Retina (tissue), 1 donor: ENCODE results near the gene POU2AF1.

ENCODE experiments used
- DNase-seq: peaks from one replicate; pipeline ENCODE4 v3.0.0-alpha.2; 2016

The POU2AF1 gene

DNA sequence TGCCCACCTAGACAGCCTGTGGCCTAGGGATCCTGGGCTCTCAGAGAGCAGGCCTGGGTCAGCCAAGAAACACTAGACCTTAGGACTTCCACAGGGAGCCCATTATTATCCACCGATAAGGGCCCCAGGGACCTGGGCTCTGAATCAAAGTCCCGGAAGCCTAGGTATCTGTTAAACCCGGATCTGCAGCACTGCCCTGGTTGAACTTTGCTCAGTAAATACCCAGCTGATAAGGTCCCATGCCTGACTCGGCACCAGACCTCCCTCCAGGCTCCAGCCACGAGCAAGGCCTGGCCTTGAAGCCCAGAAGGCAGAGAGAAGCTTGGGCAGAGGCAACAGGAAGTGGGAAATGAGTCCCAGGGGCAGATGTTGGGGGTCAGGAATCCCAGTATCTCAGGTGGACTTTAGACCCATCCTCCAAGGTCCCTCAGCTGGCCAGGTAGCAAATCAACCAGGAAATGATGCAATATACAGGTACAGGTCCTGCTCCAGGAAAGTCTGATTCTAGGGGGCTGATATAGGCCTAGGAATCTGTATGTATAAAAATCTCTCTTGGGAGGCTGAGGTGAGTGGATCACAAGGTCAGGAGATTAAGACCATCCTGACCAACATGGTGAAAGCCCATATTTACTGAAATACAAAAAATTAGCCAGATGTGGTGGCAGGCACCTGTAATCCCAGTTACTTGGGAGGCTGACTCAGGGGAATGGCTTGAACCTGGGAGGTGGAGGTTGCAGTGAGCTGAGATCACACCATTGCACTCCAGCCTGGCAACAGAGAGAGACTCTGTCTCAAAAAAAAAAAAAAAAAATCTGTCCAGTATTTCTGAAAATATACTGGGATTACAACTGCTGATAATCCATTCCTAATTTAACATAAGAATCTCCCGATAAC is 18.7 kb downstream of the POU2AF1 start:
- no peak for DNase-seq

DNA sequence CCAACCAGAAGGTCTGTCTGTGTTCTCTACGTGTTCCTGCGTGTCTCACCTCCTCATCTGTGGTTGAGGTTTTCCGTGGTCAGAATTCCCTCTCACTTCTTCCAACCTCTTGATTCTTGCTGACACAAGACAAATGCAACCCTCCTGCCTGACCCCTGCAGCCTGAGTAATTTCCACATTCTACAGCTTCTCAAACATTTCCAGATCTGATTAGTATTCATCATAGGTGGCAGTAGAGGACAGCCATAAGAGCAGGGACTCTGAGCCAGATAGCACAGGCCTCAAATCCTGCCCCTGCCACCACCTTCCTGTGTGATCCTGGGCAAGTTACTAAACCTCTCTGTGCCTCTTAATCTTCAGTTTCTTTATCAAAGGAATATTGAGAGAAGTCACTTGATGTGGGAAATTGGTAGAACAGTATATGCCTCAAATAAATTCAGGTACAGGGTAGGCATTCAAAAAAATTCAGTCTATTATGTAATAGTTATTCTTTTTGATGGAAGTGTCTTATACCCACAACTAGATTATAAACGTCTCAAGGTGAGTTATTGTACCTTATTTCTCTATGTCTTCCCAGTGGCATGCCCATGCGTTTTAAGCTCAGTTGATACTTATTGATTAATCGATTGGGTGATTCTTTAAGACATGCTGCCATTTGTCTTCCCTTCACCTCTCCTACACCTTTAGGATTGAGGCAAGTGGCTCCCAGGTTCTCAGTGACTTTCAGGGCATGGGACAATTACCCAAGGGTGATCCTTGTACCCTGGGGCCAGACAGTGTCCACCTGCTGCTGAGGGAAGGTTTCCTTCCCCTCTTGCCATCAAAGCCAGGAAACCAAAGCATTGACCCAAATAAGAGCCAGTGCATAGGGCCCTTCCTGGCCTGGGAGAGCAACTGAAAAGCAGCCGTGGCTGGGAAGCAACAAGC is 19.6 kb downstream of the POU2AF1 start:
- DNase-seq, result no peak

DNA sequence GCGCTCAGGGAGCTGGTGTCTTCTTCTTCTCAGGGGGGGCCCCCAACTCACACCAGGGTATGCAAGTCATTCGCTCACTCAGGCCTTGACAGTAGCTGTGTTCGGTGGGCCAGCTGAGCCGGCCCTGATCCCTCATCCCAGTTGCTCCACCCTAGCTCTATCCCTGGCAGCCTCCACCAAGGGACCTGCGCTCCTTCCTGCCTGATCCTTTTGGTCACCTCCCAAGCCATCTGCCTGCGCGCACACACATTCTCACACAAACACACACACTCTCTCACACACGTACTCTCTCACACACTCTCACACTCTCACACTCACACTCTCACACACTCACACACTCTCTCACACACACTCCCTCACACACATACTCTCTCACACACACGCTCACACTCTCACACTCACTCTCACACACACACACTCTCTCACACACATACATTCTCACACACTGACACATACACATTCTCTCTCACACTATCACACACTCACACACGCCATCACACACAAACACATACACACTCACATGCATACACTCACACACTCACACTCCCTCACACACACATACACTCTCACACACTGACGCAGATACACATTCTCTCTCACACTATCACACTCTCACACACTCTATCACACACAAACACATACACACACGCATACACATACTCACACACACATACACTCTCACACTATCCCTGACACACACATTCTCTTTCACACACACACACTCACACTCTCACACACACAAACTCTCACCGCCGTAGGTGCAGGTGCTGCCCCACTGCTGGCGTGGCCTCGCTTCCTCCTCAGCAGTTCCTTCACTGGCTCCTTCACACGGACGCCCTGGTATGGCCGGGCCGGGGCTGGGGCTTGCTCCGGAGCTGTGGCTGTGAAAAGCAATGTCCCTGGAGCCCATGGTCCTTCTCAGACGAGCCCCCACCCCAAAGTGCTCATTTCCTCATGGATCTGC is 20.8 kb downstream of the POU2AF1 start:
- DNase-seq, result no peak

DNA sequence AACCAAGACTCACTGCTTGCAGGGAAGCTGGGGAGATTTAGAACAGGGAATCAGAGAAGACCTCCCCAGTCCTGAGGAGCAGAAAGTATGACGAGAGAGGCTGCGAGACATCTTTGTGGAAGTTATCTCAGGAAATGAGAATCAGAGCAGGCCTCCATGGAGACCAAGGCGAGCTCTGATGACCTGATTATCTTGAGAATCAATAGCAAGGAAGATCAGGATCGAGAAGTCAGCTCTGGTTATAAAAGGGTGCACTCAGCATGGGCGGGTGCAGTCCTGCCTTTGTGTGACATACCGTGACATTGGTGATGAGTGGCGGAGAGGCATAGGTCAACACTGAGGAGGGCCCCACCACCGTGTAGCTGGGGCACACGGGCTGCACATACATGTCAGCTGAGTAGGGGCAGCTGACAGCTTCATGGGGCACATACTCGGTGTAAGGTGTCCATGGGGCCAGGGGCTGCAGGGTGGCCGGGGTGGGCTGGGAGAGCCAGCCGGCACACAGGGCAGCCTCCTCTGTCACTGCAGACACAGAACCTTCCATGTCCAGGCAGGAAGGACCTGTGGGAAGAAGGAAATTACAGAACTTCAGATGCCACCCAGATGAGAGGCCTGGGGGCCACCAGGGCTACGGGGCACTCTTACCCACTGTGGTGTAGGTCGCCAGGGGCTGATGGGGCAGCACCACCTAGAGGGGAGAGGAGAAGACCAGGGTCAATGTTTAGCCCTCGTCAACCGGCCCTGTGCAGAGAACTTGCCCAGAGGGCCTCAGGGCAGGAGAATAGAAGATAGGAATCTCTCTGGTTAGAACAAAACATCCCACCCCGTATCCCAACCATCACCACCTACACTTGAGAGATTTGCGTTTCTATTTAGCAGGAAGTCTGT is 21.7 kb downstream of the POU2AF1 start:
- DNase-seq, result no peak

DNA sequence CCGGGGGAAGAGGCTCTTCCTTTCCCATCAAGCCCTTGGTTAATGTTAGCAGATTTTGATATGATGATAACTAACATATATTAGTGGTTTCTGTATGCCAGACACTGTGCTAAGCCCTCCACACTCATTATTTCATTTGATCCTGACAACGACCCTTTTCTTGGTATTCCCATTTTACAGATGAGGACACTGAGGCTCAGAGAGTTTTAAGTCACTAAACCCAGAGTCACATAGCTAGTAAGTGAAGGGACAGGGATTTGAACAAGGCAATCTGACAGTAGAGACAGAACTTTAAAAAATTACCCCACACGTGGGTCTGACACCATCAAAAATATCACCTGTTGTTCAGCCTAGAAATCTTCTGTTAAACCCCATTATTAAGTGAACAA is 22.4 kb downstream of the POU2AF1 start:
- no peak for DNase-seq

DNA sequence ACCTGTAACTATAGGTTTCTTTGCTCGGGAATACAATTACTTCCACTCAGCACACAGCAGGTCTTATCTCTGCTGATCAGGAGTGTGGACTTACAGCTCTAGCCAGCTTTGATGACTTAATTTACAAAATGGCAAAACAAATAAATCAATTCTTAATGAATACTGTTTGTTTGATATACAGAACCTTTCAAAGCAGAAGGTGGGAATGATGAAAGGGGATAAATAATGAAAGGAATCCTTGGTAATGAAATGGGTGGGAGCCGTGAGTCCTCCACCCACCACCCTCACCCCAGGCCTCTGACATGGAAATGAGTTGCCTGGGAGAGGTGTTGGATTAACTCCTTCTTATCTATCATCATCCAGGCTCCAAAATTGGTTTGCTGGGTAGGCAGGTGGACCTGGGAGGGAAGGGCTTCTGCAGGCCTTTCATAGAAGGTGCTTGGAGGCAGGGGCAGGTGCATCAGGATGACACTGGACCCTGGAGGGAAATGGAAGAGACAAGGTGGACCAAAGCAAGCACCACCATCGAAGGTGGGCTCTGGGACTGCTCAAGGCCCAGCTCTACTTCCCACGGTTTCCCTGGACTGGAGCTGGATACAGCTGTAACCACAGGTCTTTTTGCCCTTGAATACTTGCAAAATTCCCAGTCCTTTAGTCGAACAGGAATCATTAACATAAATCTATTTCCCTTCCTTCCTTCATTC is 23.0 kb downstream of the POU2AF1 start:
- DNase-seq, result no peak

DNA sequence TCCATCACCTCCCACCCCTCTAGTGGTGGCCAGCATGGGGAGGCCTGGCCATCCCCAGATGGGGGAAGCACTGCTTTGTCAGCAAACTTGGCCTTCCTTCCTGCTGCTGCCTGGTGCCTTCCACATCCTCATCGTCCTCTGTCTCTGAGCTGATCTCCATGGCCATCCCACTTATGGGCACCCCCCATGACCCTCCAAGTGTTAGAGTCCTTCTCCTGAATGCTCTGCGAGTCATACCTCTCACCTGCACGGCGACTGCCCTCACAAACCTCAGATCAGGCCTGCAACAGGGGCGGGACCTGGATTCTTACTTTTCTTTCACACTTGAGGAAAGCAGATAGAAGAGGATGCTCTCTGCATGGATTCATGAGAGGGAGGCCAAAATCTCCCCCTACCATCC is 24.0 kb downstream of the POU2AF1 start:
- DNase-seq, result no peak

DNA sequence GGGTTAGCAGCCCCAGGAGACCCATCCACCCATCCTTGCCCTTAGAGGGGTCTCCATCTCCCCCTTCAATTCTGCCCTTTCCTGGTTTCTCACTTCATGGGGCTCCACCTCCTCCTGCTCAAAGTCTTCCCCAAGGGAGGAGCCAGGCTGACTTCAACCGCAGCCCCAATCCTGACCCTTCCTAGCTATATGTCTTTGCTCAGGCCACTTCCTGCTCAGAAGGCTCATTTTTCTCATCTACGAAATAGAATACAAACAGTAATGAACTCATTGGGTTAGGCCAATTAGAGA is 24.5 kb downstream of the POU2AF1 start:
- no peak for DNase-seq

DNA sequence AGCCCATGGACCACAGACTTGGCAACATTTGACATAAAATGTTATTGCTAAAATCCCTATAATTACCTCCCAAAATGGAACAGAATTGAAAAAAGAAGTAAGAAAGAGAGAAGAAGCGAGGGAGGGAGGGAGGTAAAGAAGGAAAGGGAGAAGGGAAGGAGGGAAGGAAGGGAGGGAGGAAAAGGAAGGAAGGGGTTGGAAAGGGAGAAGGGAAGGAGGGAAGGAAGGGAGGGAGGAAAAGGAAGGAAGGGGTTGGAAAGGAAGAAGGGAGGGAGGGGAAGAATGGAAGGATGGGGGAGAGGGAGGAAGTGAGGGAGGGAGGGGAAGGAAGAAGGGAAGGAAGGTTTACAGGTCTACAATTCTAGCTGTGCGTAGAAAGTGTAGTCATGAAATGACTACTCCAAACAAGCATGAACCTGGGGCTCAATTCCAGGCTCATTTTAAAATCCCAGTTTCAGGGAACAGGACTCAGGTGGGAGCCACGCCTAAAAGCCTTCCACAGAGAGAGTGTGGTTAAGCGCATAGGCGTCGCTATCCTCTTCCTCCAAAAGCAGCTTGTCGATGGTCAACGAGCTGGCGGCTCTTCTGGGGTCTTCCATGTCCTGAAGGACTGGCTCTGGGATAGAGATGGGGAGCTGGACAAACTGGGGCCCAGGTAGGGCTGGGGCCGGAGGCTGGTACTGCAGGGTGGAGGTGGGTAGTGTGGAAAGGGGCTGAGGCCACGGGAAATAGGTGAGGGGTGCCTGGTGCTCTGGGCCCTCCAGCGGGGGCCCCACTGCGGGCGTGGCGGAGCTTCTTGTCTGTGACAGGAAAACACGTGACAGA is 25.1 kb downstream of the POU2AF1 start:
- no peak for DNase-seq

DNA sequence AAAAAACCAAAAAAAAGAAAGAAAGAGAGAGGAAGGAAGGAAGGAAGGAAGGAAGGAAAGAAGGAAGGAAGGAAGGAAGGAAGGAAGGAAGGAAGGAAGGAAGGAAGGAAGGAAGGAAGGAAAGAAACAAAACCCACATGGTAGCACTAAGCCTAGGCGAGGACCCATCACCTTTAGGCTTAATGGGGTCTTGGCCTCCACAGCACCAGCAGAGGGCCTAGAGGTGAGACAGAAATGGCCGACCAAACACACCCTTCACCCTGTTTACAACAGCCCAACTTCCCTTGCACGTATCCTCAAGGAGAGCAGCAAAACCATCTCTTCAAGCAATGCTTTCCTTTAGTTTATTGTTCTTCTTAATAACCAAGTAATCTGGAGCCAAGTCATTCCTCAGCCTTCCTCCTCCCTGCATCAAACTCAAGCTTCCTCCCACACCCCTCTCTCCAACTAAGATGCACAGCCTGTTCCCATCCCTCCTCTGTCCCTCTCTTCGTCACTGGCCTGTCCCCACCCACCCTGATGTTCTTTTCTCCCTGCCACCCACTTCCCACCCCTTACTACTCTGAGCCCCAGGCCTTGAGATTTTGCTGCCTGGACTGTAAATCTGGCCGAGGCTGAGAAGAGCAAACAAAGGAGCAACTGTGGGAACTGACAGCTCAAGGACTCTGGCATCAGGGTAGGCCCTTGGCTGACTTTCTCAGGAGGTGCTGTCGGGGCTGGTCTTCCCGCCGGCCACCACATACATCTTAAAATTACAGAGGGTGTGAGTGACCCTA is 26.0 kb downstream of the POU2AF1 start:
- no peak for DNase-seq

DNA sequence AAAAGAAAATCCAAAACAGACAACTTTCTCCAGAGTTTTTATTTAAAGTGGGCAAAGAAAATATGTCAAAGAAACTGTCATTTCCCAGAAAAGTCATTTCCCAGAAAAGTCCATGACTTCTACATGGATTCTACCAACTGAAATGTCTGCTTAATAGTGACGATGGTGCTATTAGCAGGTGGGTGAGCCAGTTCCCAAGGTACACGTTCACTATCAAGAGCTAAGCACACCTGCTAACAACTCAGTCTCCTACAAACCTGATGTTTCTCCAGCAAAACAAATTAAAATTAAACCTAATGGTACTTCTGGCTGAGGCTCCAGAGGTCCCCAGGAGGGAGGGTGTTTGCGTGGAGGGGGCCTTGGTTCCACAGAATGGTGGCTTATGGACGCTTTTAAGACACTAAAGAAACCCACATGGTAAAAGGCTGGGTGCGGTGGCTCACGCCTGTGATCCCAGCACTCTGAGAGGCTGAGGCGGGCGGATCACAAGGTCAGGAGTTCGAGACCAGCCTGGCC is 26.8 kb downstream of the POU2AF1 start:
- DNase-seq, result no peak

DNA sequence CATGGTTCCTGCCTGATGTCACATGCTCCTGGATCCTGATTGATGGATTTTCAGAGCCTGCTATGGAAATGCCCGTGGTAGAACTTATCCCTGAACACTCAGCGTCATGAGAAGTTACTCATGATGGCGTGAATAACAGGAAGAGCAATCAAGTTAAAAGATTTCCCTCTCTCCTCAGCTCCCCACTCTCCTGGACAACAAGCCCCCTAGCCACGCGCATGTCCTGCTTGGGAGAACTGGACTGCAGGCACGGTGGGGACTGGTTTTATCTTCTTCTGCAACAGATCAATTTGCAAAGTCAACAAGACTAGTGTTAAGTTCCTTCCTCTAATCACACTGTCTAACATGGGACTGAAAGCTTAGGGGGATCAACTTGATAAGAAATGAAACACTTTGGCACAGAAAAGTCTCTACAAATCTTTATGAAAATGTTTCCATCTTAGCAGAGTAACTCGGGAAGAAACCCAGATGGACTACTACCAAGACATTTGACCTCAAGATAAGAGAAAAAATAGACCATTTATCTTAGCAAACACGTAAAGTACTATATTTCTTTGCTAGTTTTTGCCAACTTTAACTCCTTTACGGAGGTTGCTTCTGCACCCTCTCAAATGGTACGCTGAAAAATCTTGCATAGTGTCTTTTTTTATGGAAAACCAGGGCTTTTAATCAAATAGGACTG is 27.6 kb downstream of the POU2AF1 start:
- DNase-seq, result no peak

DNA sequence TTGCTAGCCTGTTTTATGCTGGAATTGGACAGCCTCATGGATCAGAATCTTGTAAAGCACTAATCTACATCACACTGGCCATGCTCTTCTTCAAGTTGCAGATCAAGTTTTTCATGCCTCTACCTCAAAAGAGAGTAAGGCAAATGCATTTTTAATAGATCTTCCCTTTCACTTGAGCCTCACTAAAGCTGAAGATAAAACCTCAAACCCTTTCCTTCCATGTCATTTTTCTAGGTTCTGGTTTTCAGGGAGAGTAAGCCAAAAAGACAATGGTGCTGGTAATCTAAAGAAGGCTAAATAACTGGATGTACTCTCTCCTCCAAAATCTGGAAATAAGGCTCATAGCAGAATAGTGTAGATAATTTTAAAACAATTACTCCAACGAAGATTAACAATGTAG is 28.3 kb downstream of the POU2AF1 start:
- no peak for DNase-seq

DNA sequence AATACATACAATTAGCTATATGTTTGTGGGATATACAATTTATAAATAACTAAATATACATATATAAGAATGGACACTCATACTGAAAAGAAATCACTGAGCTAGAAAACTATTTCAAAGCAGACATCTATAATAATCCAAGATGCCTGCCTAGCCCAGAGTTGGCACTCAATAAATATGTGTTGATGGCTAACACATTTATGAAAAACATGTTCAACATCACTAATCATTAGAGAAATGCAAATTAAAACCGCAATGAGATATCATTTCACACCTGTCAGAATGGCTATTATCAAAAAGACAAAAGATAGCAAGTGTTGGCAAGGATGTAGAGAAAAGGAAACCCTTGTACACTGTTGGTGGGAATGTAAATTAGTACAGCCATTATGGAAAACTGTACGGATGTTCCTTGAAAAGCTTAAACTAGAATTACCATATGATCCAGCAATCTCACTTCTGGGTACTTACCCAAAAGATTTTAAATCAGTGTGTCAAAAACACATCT is 29.8 kb downstream of the POU2AF1 start:
- no peak for DNase-seq

DNA sequence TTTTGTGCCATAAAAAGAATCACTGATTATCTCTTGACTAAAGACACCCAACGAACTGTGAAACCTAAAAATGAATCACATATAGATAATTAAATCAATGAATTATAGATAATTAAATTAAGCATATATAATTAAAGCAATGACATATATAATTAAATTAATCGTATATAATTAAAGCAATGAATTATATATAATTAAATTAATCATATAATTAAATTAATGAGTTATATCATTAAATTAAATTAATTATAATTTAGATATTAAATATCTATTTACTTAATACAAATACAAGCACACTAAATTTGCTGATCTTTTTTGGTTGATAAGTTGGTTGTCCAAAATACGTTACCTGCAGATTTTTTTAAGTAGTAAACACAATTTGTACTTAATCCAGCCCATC is 30.9 kb downstream of the POU2AF1 start:
- DNase-seq, result no peak

DNA sequence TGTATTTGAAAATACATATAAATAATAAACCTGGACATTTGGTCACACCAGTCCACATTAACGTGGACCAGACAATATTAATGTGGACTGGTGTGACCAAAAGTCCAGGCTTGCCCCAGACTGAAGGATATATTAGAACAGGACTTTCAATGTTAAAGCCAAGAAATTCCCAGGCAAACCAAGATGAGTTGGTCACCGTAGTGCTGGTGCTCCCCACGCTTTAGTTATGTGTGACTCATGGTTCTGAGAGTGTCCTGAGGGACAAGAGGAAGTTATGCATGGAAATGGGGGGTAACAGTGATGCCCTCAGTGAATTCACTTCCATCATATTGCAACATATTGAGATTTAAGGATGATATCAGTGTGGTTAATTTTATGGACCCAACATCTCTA is 31.4 kb downstream of the POU2AF1 start:
- DNase-seq, result no peak

DNA sequence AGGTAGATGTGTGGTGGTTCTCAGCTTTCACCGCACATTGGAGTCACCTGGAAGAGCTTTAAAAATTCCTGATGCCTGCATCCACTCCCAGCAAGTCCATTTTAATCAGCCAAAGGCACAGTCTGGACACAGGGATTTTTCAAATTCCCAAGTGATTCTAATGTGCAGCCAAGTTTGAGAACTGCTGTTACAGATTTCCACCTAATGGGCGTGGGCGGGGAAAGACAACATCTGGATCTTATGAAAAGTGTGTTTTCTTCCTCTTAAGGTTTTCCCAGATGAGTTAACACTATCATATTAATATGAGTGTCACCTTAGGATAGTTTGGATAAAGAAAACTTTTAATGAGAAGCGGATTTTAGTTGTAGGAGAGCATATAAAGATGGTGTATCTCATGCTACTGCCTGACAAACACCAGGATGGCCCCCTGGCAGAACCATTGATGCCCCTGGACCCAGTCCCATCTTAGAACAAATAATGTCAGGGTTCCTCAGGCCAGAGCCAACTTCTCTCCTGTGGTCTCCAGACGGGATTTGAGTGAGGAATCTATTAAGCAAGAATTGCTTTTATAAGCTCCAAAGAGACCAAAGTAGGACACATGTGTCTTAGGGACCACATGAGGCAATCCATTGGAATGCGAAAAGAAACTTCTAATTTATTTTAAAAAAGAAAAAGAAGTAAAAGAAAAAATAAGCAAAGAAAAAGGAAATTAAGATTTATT is 31.9 kb downstream of the POU2AF1 start:
- no peak for DNase-seq

DNA sequence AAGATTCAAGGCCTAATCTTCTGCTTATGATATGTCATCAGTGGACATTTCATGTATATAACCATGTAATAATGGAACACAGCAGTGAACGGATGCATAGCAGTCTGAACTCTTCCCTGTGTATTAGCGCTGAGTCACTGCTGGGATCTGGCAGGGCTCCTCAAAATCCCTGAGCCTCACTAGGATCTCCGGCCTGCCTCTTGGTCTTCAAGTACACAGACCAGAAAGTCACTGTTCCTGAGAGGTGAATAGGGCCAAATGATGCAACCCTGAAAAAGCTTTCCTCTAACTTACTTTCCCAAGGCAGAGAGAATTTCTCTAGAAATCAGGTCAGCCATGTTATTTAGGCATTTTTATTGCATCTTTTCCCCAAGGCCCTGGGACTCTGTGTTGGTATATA is 35.0 kb downstream of the POU2AF1 start:
- no peak for DNase-seq
